Lower lobe of right lung (tissue), 2 donors: ENCODE measurements around the gene IRF2BP2. TPM values are rescaled to one million over a fixed set of nuclear protein-coding genes. Genes with fewer than 3 reads are reported as not detected.

Experiments
- ATAC-seq, 2 donors: fragments of 200-7000 bp; cut with Tn5 transposase; one replicate each; pipeline ENCODE4 v1.9.1; 2020 to 2022; ENCODE audit warnings: mild to moderate bottlenecking in 2 of 2, moderate library complexity in 2 of 2
- DNase-seq: peaks from one replicate; pipeline ENCODE4 v3.0.0-alpha.2; 2020
- H3K27ac ChIP-seq: fragments of 200-600 bp; one replicate; pipeline ENCODE4 v1.8.0; 2022
- H3K27me3 ChIP-seq: fragments of 200-600 bp; one replicate; pipeline ENCODE4 v1.8.0; 2022; ENCODE audit warnings: low read depth
- H3K36me3 ChIP-seq: fragments of 200-600 bp; one replicate; pipeline ENCODE4 v1.8.0; 2022; ENCODE audit warnings: mild to moderate bottlenecking
- H3K4me1 ChIP-seq: fragments of 200-600 bp; one replicate; pipeline ENCODE4 v1.8.0; 2022
- H3K4me3 ChIP-seq: fragments of 200-600 bp; one replicate; pipeline ENCODE4 v1.8.0; 2022; ENCODE audit warnings: mild to moderate bottlenecking
- H3K9me3 ChIP-seq: fragments of 200-600 bp; one replicate; pipeline ENCODE4 v1.8.0; 2022
- CTCF ChIP-seq: fragments of 200-600 bp; IDR thresholded peaks from one replicate; pipeline ENCODE4 v1.8.0; 2022; ENCODE audit warnings: antibody characterized with exemption, mild to moderate bottlenecking
- intact Hi-C: fragments of 100-400 bp; cut with DNase I; formaldehyde crosslinking; loops from one replicate; pipeline ENCODE4 v1.11.0; 2022
- total RNA-seq: library from RNA; stranded (reverse); fragmentation: NEBNext Ultra II Directional; extraction: Animal tissue kit (Norgen Biotek cat#: 25700); gene quantifications from one replicate; pipeline ENCODE4 v1.2.1, GENCODE V29; 2021
- donor health status: DM: no; HTN: yes; CAD: no; lungs with severe emphysema.

The IRF2BP2 gene
- total RNA-seq, 1 donor from 2014 or later: 154 TPM

GRCh38 chr1:234605399-234605982, 4.5 kb downstream of the IRF2BP2 start:
- H3K4me1 ChIP-seq: peaks cover 55% of the 10 kb centered on the region
- ATAC-seq (no peak), DNase-seq (no peak)
- H3K36me3 ChIP-seq: peaks cover 31% of the 10 kb centered on the region
- intact Hi-C loops: loop anchor here (10.0 kb wide), 2 partner anchors 111 to 469 kb away; no protein-coding TSS in a partner anchor
- H3K27ac ChIP-seq: peak overlapping the region; percentile 100
- peak overlapping the region; percentile 85 for H3K4me3 ChIP-seq
- no peak for TF ChIP-seq CTCF
- no peaks in the 10 kb centered on the region for H3K9me3 ChIP-seq
- no peaks in the 10 kb centered on the region for H3K27me3 ChIP-seq

- H3K27ac ChIP-seq: peak overlapping the region; percentile 100
- ATAC-seq: no peak
- DNase-seq: no peak
- H3K4me3 ChIP-seq: peak overlapping the region; percentile 85
- intact Hi-C loops: loop anchor here (10.0 kb wide), 2 partner anchors 110 to 470 kb away; no protein-coding TSS in a partner anchor
- H3K4me1 ChIP-seq: peaks cover 58% of the 10 kb centered on the region
- no peaks in the 10 kb centered on the region for H3K9me3 ChIP-seq
- H3K36me3 ChIP-seq: peaks cover 31% of the 10 kb centered on the region
- no peak for TF ChIP-seq CTCF
- H3K27me3 ChIP-seq: no peaks in the 10 kb centered on the region
Measured at GRCh38 chr1:234604495-234605398, 5.2 kb downstream of the IRF2BP2 start.

- Histone ChIP-seq H3K27ac (peak overlapping the region; percentile 100), H3K27me3 (no peaks in the 10 kb centered on the region), H3K4me3 (peak overlapping the region; percentile 85), H3K9me3 (no peaks in the 10 kb centered on the region), H3K36me3 (peaks cover 31% of the 10 kb centered on the region), H3K4me1 (peaks cover 69% of the 10 kb centered on the region)
- no peak for ATAC-seq
- intact Hi-C loops: loop anchor here (10.0 kb wide), 2 partner anchors 109 to 471 kb away; no protein-coding TSS in a partner anchor
- DNase-seq: no peak
- no peak for TF ChIP-seq CTCF
Measured at GRCh38 chr1:234603221-234604204, 6.5 kb downstream of the IRF2BP2 start.

GRCh38 chr1:234602334-234603220, 7.4 kb downstream of the IRF2BP2 start:
- DNase-seq (no peak), ATAC-seq (peak; percentile 19 to 56)
- TF ChIP-seq CTCF: no peak
- peak overlapping the region; percentile 100 for H3K27ac ChIP-seq
- peaks cover 73% of the 10 kb centered on the region for H3K4me1 ChIP-seq
- H3K27me3 ChIP-seq: no peaks in the 10 kb centered on the region
- H3K4me3 ChIP-seq: peak overlapping the region; percentile 85
- H3K36me3 ChIP-seq: peaks cover 27% of the 10 kb centered on the region
- intact Hi-C loops: loop anchor here (10.0 kb wide), 2 partner anchors 108 to 472 kb away; no protein-coding TSS in a partner anchor
- no peaks in the 10 kb centered on the region for H3K9me3 ChIP-seq
